Nucleus accumbens (tissue), 56 donors: ENCODE results near the gene ASB13.

ENCODE experiments used
- DNase-seq, 56 donors: peaks; one replicate each; lab custom pipeline; 2025; lab: John Stamatoyannopoulos, UW

Gene ASB13

GRCh38 chr10:5670662-5671375 is 4.4 kb upstream of the ASB13 start:
- DNase-seq: no peak

- no peak for DNase-seq
Observed at GRCh38 chr10:5669604-5670003, 3.2 kb upstream of the ASB13 start.

- DNase-seq: no peak
Observed at GRCh38 chr10:5668429-5668828, 2.0 kb upstream of the ASB13 start.

GRCh38 chr10:5666841-5667630 is 641 bp upstream of the ASB13 start:
- no peak for DNase-seq

GRCh38 chr10:5665373-5666007 is 905 bp downstream of the ASB13 start:
- DNase-seq: no peak

- DNase-seq: no peak
Observed at GRCh38 chr10:5663692-5664427, 2.5 kb downstream of the ASB13 start.

GRCh38 chr10:5662708-5663579 is 3.5 kb downstream of the ASB13 start:
- DNase-seq: no peak

- DNase-seq: peak in 1 of 56 donors; percentile 35
Observed at GRCh38 chr10:5661043-5661442, 5.4 kb downstream of the ASB13 start.

- peak in 1 of 56 donors; percentile 7 for DNase-seq
Observed at GRCh38 chr10:5659702-5660528, 6.5 kb downstream of the ASB13 start.

GRCh38 chr10:5658871-5659618 is 7.3 kb downstream of the ASB13 start:
- DNase-seq: no peak

- DNase-seq: no peak
Observed at GRCh38 chr10:5656737-5657579, 9.4 kb downstream of the ASB13 start.

GRCh38 chr10:5655121-5655520 is 11.3 kb downstream of the ASB13 start:
- DNase-seq: no peak

- DNase-seq: no peak
Observed at GRCh38 chr10:5654218-5654755, 12.1 kb downstream of the ASB13 start.

GRCh38 chr10:5652746-5653145 is 13.6 kb downstream of the ASB13 start:
- no peak for DNase-seq

- DNase-seq: no peak
Observed at GRCh38 chr10:5651388-5651764, 15.0 kb downstream of the ASB13 start.

- no peak for DNase-seq
Observed at GRCh38 chr10:5650664-5651387, 15.6 kb downstream of the ASB13 start.
